Activated naive CD4-positive, alpha-beta T cell (primary cell): ENCODE measurements around the gene KIRREL3.

Experiments used
- DNase-seq, 4 experiments: peaks; one replicate each; lab custom pipeline; 2025; lab: John Stamatoyannopoulos, UW

KIRREL3 gene

DNA sequence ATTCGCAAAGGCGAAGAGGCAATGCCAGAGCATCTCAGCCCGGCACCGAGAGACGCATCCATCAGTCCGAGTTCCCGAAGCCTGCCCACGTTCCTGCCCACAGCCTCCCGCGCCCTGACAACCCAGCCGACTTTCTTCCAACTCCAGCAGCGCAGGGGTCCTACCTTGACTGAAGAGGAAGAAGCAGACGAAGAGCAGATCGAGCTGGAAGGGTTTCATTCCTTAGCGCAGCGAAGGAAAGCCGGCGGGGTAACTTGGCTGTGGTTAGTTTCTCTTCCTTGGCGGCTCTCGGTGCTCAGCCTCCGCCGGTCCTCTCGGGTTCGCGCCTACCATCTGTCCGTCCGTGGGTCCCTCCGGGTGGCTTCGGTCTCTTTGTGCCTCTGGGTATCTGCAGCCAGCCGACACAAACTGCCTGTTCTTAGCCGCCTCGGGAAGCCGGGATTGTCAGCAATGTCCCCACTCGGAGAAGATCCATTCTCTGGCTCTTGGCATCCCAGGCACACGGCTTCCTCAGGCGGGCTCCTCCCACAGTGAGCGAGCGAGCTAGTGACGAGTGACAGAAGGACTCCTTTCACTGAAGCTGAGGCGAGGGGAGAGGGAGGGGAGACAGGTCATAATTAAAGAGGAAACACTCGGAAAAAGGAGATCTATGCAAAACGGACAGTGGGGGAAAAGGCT lies at the start of gene KIRREL3:
KIRREL3 (minus strand) TSS at position 480 of the 678 bp plus-strand sequence.
- DNase-seq, result no peak

- no peak for DNase-seq
Observed at GRCh38 chr11:127050186-127050585, 49.6 kb upstream of the KIRREL3 start.

- DNase-seq, result no peak
Observed at GRCh38 chr11:127049486-127049885, 48.9 kb upstream of the KIRREL3 start.

- no peak for DNase-seq
Observed at GRCh38 chr11:127044535-127044934, 44.0 kb upstream of the KIRREL3 start.

DNA sequence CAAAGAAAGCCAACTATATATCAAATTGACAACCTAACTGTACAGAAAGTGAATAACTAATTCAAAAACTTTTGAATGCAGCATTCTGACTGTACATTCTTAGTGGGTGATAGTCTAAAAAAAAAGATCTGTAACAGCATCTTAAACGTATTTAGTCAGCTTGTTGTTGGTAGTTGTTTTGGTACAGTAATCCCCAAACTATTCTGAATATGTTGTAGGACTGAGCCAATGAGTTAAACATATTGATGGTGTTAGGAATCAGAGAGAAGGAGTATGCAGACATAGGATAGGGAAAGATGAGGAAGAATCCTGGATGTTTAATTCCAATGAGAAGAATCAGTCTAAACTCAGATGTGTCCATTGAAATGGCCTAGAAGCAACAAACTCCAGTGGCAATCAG lies 41.9 kb upstream of the KIRREL3 start:
- DNase-seq, result no peak

GRCh38 chr11:127039591-127039990 lies 39.0 kb upstream of the KIRREL3 start:
- DNase-seq, result no peak

GRCh38 chr11:127037596-127037995 lies 37.0 kb upstream of the KIRREL3 start:
- no peak for DNase-seq

- no peak for DNase-seq
Observed at GRCh38 chr11:127037001-127037400, 36.4 kb upstream of the KIRREL3 start.

GRCh38 chr11:127035824-127036223 lies 35.3 kb upstream of the KIRREL3 start:
- no peak for DNase-seq

GRCh38 chr11:127034973-127035372 lies 34.4 kb upstream of the KIRREL3 start:
- DNase-seq, result no peak

DNA sequence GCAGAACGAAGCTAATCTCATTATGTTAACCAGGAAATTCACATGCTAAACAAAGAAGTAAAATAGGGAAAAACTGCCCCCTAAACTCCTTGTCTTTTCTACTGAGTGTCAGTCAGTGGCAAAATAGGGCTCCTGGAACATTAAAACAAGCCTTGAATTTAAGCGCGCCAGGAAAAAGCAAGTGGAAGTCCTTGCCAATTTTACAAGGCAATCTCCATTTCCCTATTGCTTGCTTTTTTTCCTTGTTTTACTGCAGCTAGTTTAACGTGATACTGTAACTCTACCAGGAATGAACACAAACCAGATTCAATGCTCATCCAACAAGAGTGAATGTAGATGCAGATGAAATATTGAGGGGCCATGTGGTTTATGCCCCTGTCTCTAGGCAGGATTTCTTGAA lies 28.1 kb upstream of the KIRREL3 start:
- DNase-seq, result no peak

DNA sequence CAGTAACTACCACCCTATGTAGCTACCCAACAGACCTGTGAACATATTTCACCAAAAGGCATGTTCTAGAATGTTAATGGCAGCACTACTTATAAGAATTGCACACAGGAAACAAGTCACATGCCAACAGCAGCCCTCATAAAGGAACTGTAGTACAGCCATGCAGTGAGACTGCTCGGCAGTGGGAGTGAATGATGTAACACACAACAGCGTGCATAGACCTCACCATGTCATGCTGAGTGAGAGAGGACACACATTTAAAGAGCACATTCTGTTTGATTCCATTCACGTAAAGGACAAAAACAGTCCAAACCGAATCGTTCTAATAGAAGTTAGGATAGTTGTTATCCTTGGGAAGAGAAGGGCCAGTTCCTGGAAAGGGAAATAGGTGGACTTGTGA lies 27.2 kb upstream of the KIRREL3 start:
- DNase-seq, result no peak

- no peak for DNase-seq
Observed at GRCh38 chr11:127027000-127027399, 26.4 kb upstream of the KIRREL3 start.

GRCh38 chr11:127023991-127024390 lies 23.4 kb upstream of the KIRREL3 start:
- no peak for DNase-seq

- DNase-seq, result no peak
Observed at GRCh38 chr11:127018683-127019279, 18.2 kb upstream of the KIRREL3 start.

DNA sequence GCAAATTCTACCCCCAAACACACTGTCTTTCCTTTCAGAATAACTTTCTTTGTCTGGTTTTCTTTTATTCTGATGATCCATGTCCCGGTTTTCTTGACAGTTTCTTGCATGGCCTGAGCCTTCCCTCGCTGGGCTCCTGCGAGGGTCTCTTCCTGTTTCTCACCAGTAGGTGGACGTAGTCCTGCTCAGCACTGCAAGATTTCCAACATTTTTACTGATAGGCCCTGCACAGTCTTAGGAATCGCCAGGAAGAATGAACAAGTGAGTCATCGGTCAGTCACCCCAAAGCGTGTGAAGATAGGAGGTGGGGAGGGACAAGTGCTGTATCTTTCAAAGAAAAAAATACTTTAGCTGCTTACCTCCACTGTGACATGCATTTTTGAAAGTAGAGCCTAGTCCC lies 16.9 kb upstream of the KIRREL3 start:
- no peak for DNase-seq

GRCh38 chr11:127013550-127013949 lies 13.0 kb upstream of the KIRREL3 start:
- no peak for DNase-seq

GRCh38 chr11:127006311-127006710 lies 5.7 kb upstream of the KIRREL3 start:
- no peak for DNase-seq

- DNase-seq, result no peak
Observed at GRCh38 chr11:127003260-127003981, 2.9 kb upstream of the KIRREL3 start.

GRCh38 chr11:127002669-127003259 lies 2.2 kb upstream of the KIRREL3 start:
- no peak for DNase-seq

- DNase-seq, result no peak
Observed at GRCh38 chr11:127000981-127001380, 411 bp upstream of the KIRREL3 start.

DNA sequence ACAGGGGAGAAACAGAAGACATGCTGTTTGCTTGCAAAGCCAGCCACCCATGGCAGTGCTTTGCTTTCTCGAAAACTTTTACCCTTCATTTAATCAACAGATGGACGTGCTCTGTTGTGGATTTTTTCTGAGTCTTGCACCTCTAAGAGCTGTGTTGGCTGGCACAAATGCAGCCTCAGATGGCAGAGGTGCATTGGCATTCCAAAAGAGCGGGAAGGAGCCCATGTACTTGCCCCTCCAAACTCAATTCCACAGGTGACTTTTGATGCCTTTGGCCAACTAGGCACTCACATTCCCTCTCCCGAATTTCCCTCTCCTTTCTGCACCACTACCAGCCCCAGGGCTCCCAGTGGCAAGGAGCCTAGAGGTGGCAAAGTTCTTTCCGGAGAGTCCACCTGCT lies 1.2 kb downstream of the KIRREL3 start:
- no peak for DNase-seq

- no peak for DNase-seq
Observed at GRCh38 chr11:126997641-126998040, 2.9 kb downstream of the KIRREL3 start.
